ENCODE measurements around the gene BCAT1.

BCAT1 gene

GRCh38 chr12:24948757-24949722 is at the start of gene BCAT1:
BCAT1 (minus strand) TSS chr12:24949101; CDS start chr12:24948932, 169 bp downstream.
- whole genome bisulfite sequencing (ENCODE audit: insufficient coverage, insufficient read length): no CpG with 5 or more reads among the region's 52 CpGs
- peak within 1 kb of the TSS; percentile 50 for H3K4me3 ChIP-seq (ENCODE audit: low read length)

DNA sequence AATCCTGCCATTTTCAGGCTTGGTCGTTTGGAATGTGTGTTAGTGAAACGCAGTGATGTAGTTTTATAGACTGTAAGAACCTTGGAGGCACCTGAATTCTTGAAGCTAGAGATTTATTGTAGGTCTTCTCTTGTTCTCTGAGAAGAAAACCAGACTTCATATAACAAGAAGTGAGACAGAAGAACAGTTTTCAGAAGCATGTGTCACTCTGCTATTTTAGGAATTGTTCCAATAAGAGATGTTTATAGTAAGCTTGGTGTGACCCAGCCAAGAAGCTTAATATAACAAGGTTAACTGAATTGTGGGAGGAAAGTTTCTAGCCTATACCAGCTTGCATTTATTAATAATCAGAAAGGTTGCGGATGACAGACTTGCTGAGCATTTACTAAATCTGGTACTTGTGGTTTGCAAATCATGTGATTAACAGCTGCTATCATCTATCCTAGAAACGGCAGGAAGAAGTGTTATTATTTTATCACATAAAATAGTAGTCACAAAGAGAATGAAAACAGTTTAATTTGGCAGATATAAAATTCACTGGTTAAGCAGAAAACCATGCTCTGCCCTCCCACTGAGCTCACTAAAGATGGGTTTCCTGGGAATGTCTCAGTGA is 49.2 kb upstream of the BCAT1 start:
- Histone ChIP-seq H3K27ac (ENCODE audit: low read length) (no peak overlapping the region), H3K27me3 (ENCODE audit: control insufficient read depth, insufficient read depth, low read length) (no peaks in the 10 kb centered on the region), H3K4me3 (ENCODE audit: low read length) (no peak overlapping the region), H3K9me3 (ENCODE audit: control insufficient read depth, insufficient read depth, low read length) (no peaks in the 10 kb centered on the region), H3K4me1 (ENCODE audit: control insufficient read depth, insufficient read depth, low read length) (no peaks in the 10 kb centered on the region), H3K36me3 (ENCODE audit: control insufficient read depth, insufficient read depth, low read length) (no peaks in the 10 kb centered on the region)
- WGBS (ENCODE audit: insufficient coverage, insufficient read length): no CpG with 5 or more reads among the region's 4 CpGs
- DNase-seq (ENCODE audit: low read depth, low spot score): no peak

More at GRCh38 chr12:24948757-24949722, at the start of gene BCAT1:
- no peak for DNase-seq (ENCODE audit: low read depth, low spot score)
- Histone ChIP-seq H3K36me3 (ENCODE audit: control insufficient read depth, insufficient read depth, low read length) (no peaks in the 10 kb centered on the region), H3K9me3 (ENCODE audit: control insufficient read depth, insufficient read depth, low read length) (no peaks in the 10 kb centered on the region), H3K4me1 (ENCODE audit: control insufficient read depth, insufficient read depth, low read length) (no peaks in the 10 kb centered on the region; the same call in 1 of the 2 replicates), H3K27ac (ENCODE audit: low read length) (peak within 1 kb of the TSS; percentile 75), H3K27me3 (ENCODE audit: control insufficient read depth, insufficient read depth, low read length) (no peaks in the 10 kb centered on the region)

DNA sequence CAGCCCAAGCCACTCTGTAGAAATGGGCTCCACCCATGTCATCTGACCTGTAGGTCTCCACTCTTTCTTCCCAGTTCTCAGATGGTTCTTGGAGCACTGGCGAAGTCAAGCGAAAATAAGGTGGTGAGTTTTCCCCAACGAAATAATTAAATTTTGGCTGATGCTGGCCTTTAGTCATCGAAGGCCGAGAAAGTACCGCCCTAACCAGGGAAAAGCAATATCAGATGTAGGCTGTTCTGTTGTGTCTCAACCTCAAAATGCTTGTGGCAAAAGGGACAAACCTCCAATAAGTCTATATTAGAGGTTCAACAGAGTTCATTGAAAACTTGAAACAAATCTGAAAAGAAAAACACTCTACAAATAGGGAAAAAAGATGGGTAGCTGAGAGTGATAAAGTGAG is 48.6 kb upstream of the BCAT1 start:
- Histone ChIP-seq H3K4me1 (ENCODE audit: control insufficient read depth, insufficient read depth, low read length) (no peaks in the 10 kb centered on the region), H3K27me3 (ENCODE audit: control insufficient read depth, insufficient read depth, low read length) (no peaks in the 10 kb centered on the region), H3K4me3 (ENCODE audit: low read length) (no peak overlapping the region), H3K36me3 (ENCODE audit: control insufficient read depth, insufficient read depth, low read length) (no peaks in the 10 kb centered on the region), H3K9me3 (ENCODE audit: control insufficient read depth, insufficient read depth, low read length) (no peaks in the 10 kb centered on the region), H3K27ac (ENCODE audit: low read length) (no peak overlapping the region)
- DNase-seq (ENCODE audit: low read depth, low spot score): no peak
- WGBS (ENCODE audit: insufficient coverage, insufficient read length): no CpG with 5 or more reads among the region's 6 CpGs

DNA sequence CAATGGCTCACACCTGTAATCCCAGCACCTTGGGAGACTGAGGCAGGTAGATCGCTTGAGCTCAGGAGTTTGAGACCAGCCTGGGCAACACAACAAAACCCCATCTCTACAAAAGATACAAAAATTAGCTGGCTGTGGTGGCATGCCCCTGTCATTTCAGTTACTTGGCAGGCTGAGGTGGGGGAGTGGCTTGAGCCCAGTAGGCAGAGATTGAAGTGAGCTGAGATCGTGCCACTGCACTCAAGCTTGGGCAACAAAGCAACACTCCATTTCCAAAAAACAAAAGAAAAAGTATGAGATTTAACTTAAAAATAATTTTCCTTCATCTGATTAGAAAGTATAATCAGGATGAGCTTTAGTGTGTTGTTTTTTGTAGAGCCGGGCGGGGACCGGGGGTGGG is 47.9 kb upstream of the BCAT1 start:
- Histone ChIP-seq H3K4me3 (ENCODE audit: low read length) (no peak overlapping the region), H3K36me3 (ENCODE audit: control insufficient read depth, insufficient read depth, low read length) (no peaks in the 10 kb centered on the region), H3K9me3 (ENCODE audit: control insufficient read depth, insufficient read depth, low read length) (no peaks in the 10 kb centered on the region), H3K27ac (ENCODE audit: low read length) (no peak overlapping the region), H3K4me1 (ENCODE audit: control insufficient read depth, insufficient read depth, low read length) (no peaks in the 10 kb centered on the region), H3K27me3 (ENCODE audit: control insufficient read depth, insufficient read depth, low read length) (no peaks in the 10 kb centered on the region)
- no CpG with 5 or more reads among the region's 5 CpGs for WGBS (ENCODE audit: insufficient coverage, insufficient read length)
- no peak for DNase-seq (ENCODE audit: low read depth, low spot score)

DNA sequence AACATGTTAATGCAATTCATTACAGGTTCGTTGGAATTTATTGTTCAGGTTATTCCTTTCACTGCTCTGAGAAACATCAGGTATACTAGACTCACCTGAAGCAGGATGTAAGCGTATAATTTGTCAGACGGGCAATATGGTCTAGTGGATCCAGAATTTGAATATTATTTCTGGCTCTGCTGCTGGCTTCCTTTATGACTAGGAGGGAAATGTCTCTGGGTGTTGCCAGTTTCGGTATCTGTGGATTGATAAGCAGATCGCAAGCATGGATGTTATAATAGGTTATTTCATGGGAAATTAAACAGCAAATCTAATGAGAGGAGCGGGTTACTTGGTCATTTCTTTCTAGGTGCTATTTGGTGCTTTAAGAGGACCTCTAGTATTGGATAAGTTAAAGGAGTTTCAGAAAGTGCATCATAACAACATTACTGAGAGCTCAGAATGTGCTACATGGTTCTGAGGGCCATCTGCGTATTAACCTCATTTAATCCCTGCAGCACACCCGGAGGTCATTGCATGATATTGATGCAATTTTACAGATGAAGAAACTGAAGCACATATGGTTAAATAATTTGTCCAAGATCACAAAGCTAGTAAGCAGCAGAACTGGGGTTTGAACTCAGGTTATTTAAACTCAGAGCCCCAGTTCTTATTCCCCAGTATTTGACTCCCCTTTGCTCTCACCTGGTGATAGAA is 47.3 kb upstream of the BCAT1 start:
- H3K27me3 ChIP-seq (ENCODE audit: control insufficient read depth, insufficient read depth, low read length): no peaks in the 10 kb centered on the region
- WGBS (ENCODE audit: insufficient coverage, insufficient read length): no CpG with 5 or more reads among the region's 8 CpGs
- no peak overlapping the region for H3K27ac ChIP-seq (ENCODE audit: low read length)
- no peak for DNase-seq (ENCODE audit: low read depth, low spot score)
- H3K9me3 ChIP-seq (ENCODE audit: control insufficient read depth, insufficient read depth, low read length): no peaks in the 10 kb centered on the region
- H3K4me3 ChIP-seq (ENCODE audit: low read length): no peak overlapping the region
- H3K4me1 ChIP-seq (ENCODE audit: control insufficient read depth, insufficient read depth, low read length): no peaks in the 10 kb centered on the region
- H3K36me3 ChIP-seq (ENCODE audit: control insufficient read depth, insufficient read depth, low read length): no peaks in the 10 kb centered on the region

GRCh38 chr12:24993793-24994192 is 44.9 kb upstream of the BCAT1 start:
- Histone ChIP-seq H3K4me1 (ENCODE audit: control insufficient read depth, insufficient read depth, low read length) (no peaks in the 10 kb centered on the region), H3K9me3 (ENCODE audit: control insufficient read depth, insufficient read depth, low read length) (no peaks in the 10 kb centered on the region), H3K4me3 (ENCODE audit: low read length) (no peak overlapping the region), H3K36me3 (ENCODE audit: control insufficient read depth, insufficient read depth, low read length) (no peaks in the 10 kb centered on the region), H3K27ac (ENCODE audit: low read length) (no peak overlapping the region), H3K27me3 (ENCODE audit: control insufficient read depth, insufficient read depth, low read length) (no peaks in the 10 kb centered on the region)
- no peak for DNase-seq (ENCODE audit: low read depth, low spot score)
- no CpG with 5 or more reads among the region's 4 CpGs for WGBS (ENCODE audit: insufficient coverage, insufficient read length)

DNA sequence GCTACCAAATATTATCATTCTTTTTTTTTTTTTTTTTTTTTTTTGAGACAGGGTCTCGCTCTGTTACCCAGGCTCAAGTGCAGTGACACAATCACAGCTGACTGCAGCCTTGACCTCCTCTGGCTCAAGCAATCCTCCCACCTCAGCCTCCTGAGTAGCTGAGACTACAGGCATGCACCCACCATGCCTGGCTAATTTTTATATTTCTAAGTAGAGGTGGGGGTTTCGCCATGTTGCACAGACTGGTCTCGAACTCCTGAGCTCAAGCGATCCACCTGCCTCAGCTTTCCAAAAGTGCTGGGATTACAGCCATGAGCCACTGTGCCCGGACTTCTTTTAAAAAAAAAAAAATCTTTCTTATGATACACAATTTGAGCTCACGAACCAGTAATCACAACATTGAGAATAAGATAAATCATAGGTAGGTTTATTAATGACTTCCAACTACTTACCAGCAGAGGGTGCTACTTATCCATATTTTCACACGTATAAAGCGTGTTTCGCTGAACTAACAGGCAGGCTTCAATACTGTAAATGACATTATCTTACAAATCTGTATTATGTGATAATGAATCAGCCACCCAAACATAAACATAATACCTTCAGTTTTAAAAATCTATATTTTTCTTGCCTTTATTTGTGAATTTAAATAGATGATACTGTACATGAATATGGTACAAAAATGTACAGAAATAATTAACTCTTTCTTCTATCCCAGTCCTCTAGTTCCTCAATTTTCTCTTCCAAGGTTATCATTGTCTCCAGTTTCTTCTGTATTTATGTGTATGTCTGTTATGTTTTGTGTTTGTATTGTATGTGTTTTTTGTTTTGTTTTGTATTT is 42.5 kb upstream of the BCAT1 start:
- Histone ChIP-seq H3K27me3 (ENCODE audit: control insufficient read depth, insufficient read depth, low read length) (no peaks in the 10 kb centered on the region), H3K27ac (ENCODE audit: low read length) (no peak overlapping the region), H3K9me3 (ENCODE audit: control insufficient read depth, insufficient read depth, low read length) (no peaks in the 10 kb centered on the region), H3K4me1 (ENCODE audit: control insufficient read depth, insufficient read depth, low read length) (no peaks in the 10 kb centered on the region), H3K4me3 (ENCODE audit: low read length) (no peak overlapping the region), H3K36me3 (ENCODE audit: control insufficient read depth, insufficient read depth, low read length) (no peaks in the 10 kb centered on the region)
- peak; percentile 13 for DNase-seq (ENCODE audit: low read depth, low spot score)
- no CpG with 5 or more reads among the region's 9 CpGs for WGBS (ENCODE audit: insufficient coverage, insufficient read length)

DNA sequence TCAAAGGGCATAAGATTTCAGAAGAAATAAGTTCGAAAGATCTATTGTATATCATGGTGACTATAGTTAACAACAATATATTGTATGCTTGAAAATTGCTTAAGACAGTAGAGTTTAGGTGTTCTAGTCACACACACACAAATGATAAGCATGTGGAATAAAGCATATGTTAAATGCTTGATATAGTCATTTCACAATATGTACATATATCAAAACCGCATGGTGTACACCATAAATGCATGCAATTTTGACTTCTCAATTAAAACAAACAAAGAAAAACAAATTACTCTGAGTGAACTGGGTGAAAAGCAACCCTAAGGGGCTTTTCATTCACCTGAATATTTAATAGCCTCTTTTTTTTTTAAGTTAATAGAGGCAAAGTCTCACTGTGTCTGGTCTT is 40.3 kb upstream of the BCAT1 start:
- Histone ChIP-seq H3K4me3 (ENCODE audit: low read length) (no peak overlapping the region), H3K27ac (ENCODE audit: low read length) (no peak overlapping the region), H3K4me1 (ENCODE audit: control insufficient read depth, insufficient read depth, low read length) (no peaks in the 10 kb centered on the region), H3K27me3 (ENCODE audit: control insufficient read depth, insufficient read depth, low read length) (no peaks in the 10 kb centered on the region), H3K36me3 (ENCODE audit: control insufficient read depth, insufficient read depth, low read length) (no peaks in the 10 kb centered on the region), H3K9me3 (ENCODE audit: control insufficient read depth, insufficient read depth, low read length) (no peaks in the 10 kb centered on the region; the same call in 1 of the 2 replicates)
- no CpG with 5 or more reads among the region's 2 CpGs for WGBS (ENCODE audit: insufficient coverage, insufficient read length)
- DNase-seq (ENCODE audit: low read depth, low spot score): no peak

GRCh38 chr12:24982250-24982649 is 33.3 kb upstream of the BCAT1 start:
- DNase-seq (ENCODE audit: low read depth, low spot score): no peak
- no peak overlapping the region for H3K27ac ChIP-seq (ENCODE audit: low read length)
- no peaks in the 10 kb centered on the region for H3K4me1 ChIP-seq (ENCODE audit: control insufficient read depth, insufficient read depth, low read length)
- H3K4me3 ChIP-seq (ENCODE audit: low read length): no peak overlapping the region
- H3K9me3 ChIP-seq (ENCODE audit: control insufficient read depth, insufficient read depth, low read length): no peaks in the 10 kb centered on the region; the same call in 1 of the 2 replicates
- H3K27me3 ChIP-seq (ENCODE audit: control insufficient read depth, insufficient read depth, low read length): no peaks in the 10 kb centered on the region
- no CpG with 5 or more reads among the region's 1 CpG for WGBS (ENCODE audit: insufficient coverage, insufficient read length)
- H3K36me3 ChIP-seq (ENCODE audit: control insufficient read depth, insufficient read depth, low read length): no peaks in the 10 kb centered on the region

All from iPS DF 6.9 (cell line).